ENCODE results near the gene CARMIL1. TPM values are rescaled to one million over a fixed set of nuclear protein-coding genes. Genes with fewer than 3 reads are reported as not detected.
"Not testable (repeated sequence)": the region's sequence is repeated elsewhere in the genome, so short reads cannot be mapped to it uniquely, and the experiment has no call there.

CARMIL1 gene
- total RNA-seq, 1 donor from 2014 or later = 11.8 TPM

DNA sequence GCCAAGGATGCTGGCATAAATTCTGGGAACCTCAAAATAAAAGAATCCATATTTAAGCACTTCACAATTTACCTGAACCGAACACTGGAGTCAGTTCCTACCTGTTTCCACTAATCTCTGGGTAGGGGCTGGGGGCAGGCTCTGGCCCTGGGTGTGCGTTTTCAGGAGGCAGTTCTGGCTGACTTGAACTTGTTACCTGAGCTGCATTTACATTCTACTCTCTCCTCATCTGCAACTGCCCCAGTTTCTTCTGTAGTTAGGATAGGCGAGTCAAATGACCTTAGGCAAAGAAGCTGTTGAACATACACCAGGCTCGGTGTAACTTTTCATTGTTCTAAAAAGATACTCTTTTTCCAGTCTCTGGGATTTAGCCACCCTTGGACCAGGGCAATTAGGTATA is 13.2 kb downstream of the CARMIL1 start:
- Mint-ChIP-seq H3K27ac (no peak overlapping the region), H3K27me3 (no peaks in the 10 kb centered on the region), H3K4me3 (no peak overlapping the region), H3K4me1 (ENCODE audit: unreplicated experiment) (peaks cover 9% of the 10 kb centered on the region), H3K9me3 (no peaks in the 10 kb centered on the region), H3K36me3 (no peaks in the 10 kb centered on the region)
- no peak for DNase-seq (ENCODE audit: extremely low spot score, unreplicated experiment)
- no peak for TF ChIP-seq CTCF (conservative IDR thresholded peaks at IDR 0.05)

DNA sequence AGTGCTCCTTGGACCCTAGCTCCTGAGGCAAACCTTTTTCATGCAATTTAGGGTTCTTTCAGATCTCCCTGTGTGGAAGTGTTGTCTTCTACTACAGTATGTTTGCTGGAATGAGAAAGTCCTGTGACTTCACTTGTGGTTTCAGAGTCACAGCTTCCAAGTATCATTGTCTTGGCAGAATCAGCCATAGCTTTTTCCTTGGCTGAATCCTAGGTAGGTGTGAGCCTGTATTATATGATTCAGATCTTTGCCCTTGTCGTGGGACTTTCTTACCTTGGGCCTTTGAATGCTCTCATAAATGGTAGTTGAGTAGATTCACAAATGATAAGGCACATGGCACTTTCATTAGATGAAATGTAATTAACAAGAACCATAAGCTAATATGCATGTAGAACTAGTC is 16.5 kb downstream of the CARMIL1 start:
- Mint-ChIP-seq H3K27me3 (no peaks in the 10 kb centered on the region), H3K27ac (no peak overlapping the region), H3K4me1 (ENCODE audit: unreplicated experiment) (peaks cover 10% of the 10 kb centered on the region), H3K9me3 (no peaks in the 10 kb centered on the region), H3K36me3 (no peaks in the 10 kb centered on the region), H3K4me3 (no peak overlapping the region)
- DNase-seq (ENCODE audit: extremely low spot score, unreplicated experiment) = no peak
- no peak for TF ChIP-seq CTCF (conservative IDR thresholded peaks at IDR 0.05)

DNA sequence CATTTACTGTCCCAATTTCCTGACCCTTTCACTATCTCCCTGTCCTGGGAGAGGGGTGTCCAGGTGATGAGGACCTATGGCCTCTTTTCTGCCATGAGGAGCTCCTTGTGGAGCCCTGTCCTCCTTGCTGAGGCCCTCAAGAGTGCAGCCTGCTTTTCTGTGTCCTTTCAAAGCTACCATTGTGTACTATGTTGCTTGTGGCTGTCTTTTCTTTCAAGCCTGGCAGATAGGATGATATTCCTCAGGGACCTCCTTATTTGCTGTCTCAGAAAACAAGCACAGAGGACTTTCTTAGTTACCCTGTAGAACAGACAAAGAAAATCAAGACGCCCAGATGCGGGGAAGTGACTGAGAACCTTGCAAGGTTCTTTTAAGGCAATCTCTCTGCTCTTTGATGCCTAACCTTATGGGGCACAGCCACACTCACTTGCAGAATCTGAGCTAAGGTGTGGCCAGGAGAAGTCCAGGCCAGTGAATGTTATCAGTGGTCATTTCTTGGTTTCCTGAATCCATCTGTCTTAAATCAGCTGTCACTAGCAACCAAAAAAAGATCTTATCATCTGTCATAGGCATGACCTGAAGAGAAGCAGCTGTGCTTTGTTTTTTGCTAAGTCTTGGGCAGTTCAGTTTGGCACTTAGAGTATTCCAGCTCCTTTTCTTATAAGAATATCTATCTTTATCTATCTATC is 17.2 kb downstream of the CARMIL1 start:
- DNase-seq (ENCODE audit: extremely low spot score, unreplicated experiment) = no peak
- TF ChIP-seq CTCF (conservative IDR thresholded peaks at IDR 0.05) = no peak
- peaks cover 10% of the 10 kb centered on the region for H3K4me1 Mint-ChIP-seq (ENCODE audit: unreplicated experiment)
- H3K27me3 Mint-ChIP-seq = no peaks in the 10 kb centered on the region
- H3K9me3 Mint-ChIP-seq = no peaks in the 10 kb centered on the region
- H3K4me3 Mint-ChIP-seq = no peak overlapping the region
- no peak overlapping the region for H3K27ac Mint-ChIP-seq
- H3K36me3 Mint-ChIP-seq = no peaks in the 10 kb centered on the region

DNA sequence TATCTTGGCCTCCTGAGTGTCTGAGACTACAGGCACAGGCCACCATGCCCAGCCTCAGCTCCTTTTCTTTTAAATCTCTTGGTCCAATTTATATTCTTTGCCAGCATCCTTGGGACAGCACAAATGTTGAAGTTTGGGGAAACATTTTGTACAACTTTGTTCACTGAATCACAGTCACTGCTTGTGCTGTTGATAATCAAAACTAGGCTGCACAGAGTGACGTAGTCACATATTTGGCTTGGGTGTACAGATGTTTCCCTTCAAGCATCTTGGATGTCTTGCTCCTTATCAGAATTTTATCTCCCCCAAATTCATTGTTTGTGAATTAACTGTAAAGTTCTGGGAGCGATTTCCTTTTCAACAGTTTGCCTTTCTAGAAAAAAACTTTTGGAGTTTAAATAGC is 17.9 kb downstream of the CARMIL1 start:
- TF ChIP-seq CTCF (conservative IDR thresholded peaks at IDR 0.05) = no peak
- H3K4me3 Mint-ChIP-seq = no peak overlapping the region
- no peaks in the 10 kb centered on the region for H3K36me3 Mint-ChIP-seq
- DNase-seq (ENCODE audit: extremely low spot score, unreplicated experiment) = no peak
- no peaks in the 10 kb centered on the region for H3K9me3 Mint-ChIP-seq
- H3K27ac Mint-ChIP-seq = no peak overlapping the region
- no peaks in the 10 kb centered on the region for H3K27me3 Mint-ChIP-seq
- peaks cover 13% of the 10 kb centered on the region for H3K4me1 Mint-ChIP-seq (ENCODE audit: unreplicated experiment)

GRCh38 chr6:25297823-25298522 is 18.8 kb downstream of the CARMIL1 start:
- Mint-ChIP-seq H3K4me1 (ENCODE audit: unreplicated experiment) (peaks cover 18% of the 10 kb centered on the region), H3K27me3 (no peaks in the 10 kb centered on the region)
- DNase-seq (ENCODE audit: extremely low spot score, unreplicated experiment) = no peak

DNA sequence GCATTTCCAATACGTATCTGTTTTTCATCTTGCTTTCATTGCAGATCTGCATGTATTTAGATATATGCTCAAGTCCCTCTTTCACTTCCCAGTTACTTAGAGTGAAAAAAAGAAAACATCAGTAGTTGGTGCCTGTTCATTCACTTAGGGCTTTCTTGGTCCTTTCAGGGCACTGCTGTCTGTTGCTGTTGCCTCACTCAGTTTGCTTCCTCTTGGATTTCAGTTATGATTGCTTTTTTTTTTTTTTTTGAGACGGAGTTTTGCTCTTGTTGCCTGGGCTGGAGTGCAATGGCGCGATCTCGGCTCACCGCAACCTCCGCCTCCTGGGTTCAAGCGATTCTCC is 19.3 kb downstream of the CARMIL1 start:
- DNase-seq (ENCODE audit: extremely low spot score, unreplicated experiment); H3K9me3 Mint-ChIP-seq; H3K4me3 Mint-ChIP-seq; H3K27me3 Mint-ChIP-seq; H3K27ac Mint-ChIP-seq; H3K36me3 Mint-ChIP-seq: not testable (repeated sequence)
- H3K4me1 Mint-ChIP-seq (ENCODE audit: unreplicated experiment) = peaks cover 18% of the 10 kb centered on the region

More at GRCh38 chr6:25297823-25298522, 18.8 kb downstream of the CARMIL1 start:
- Mint-ChIP-seq H3K9me3 (no peaks in the 10 kb centered on the region), H3K27ac (no peak overlapping the region), H3K4me3 (no peak overlapping the region), H3K36me3 (no peaks in the 10 kb centered on the region)
- no peak for TF ChIP-seq CTCF (conservative IDR thresholded peaks at IDR 0.05)

All from type B pancreatic cell (in vitro differentiated cells).